Spleen (tissue), 7 donors: ENCODE results near the gene FLRT1.

Experiments used
- POLR2A ChIP-seq, 3 donors: fragments of 450-650 bp; IDR thresholded peaks; one replicate each; pipeline ENCODE4 v1.5.1; 2017; ENCODE audit warnings: antibody characterized with exemption in 3 of 3, mild to moderate bottlenecking in 1 of 3
- TF ChIP-seq, protein P1 (sequence below), 11 experiments: fragments of 200-600 bp in 7 of 11; fragments of 450-650 bp in 4 of 11; sonication (generic) in 4 of 11; IDR thresholded peaks in 8 of 11; conservative IDR thresholded peaks in 3 of 11; 1 replicate in 7 of 11; 2 replicates in 4 of 11; pipeline versions ENCODE4 v1.4.0 to v1.8.0; 2016 to 2021; ENCODE audit warnings: antibody characterized with exemption in 11 of 11, inconsistent platforms in 4 of 11, mild to moderate bottlenecking in 1 of 11
- donor health status: DM: no; HTN: no; CAD: no; lungs with moderate emphysema.
- donor health status: DM: no; HTN: no; CAD: no.
- donor health status: DM: no; HTN: no; CAD: no.

DNA sequence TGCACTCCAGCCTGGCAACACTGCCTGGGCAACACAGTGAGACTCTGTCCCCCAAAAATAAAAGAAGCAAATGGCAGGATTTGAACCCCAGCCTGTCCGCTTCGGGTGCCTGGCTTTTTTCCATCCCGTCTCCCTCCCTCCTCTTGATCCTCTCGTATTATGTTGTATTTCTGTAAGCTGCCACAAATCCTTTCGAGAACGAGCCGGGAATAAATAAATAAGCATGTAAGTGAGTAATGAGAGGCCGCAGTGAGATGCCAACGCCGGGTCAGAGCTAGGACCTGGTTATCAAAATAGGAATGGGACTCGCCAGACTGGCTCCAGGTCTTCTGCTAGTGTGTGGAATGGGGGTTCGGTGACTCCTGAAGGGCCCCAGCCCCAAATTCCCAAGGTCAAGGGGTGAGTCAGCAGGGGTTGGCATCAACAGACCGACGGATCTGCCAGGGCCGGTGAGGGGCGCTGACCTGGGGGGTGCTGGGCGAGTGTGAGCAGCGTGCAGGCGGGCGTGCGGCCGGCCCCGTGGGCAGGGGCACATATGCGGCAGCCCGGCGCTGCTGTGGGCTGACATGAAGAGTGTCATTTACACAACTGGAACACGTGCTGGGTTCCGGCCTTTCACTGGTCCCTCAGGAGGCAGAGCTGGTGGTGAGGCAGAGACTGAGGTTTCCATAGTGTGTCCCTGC is 47.8 kb downstream of the FLRT1 start:
- TF ChIP-seq, protein P1, sequence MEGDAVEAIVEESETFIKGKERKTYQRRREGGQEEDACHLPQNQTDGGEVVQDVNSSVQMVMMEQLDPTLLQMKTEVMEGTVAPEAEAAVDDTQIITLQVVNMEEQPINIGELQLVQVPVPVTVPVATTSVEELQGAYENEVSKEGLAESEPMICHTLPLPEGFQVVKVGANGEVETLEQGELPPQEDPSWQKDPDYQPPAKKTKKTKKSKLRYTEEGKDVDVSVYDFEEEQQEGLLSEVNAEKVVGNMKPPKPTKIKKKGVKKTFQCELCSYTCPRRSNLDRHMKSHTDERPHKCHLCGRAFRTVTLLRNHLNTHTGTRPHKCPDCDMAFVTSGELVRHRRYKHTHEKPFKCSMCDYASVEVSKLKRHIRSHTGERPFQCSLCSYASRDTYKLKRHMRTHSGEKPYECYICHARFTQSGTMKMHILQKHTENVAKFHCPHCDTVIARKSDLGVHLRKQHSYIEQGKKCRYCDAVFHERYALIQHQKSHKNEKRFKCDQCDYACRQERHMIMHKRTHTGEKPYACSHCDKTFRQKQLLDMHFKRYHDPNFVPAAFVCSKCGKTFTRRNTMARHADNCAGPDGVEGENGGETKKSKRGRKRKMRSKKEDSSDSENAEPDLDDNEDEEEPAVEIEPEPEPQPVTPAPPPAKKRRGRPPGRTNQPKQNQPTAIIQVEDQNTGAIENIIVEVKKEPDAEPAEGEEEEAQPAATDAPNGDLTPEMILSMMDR (IDR thresholded peaks at IDR 0.05 in 8 of 11, conservative IDR thresholded peaks at IDR 0.05 in 3 of 11), result no peak
- TF ChIP-seq POLR2A (IDR thresholded peaks at IDR 0.05), result no peak
